Stimulated activated CD8-positive, alpha-beta memory T cell treated with anti-CD3 and anti-CD28 coated beads, Interleukin-4, amount 100 ng/mL, for 24 hours (primary cell): ENCODE measurements around the gene MSL2.
"Not testable (repeated sequence)": the region's sequence is repeated elsewhere in the genome, so short reads cannot be mapped to it uniquely, and the experiment has no call there.

ENCODE experiments used
- DNase-seq: peaks from one replicate; pipeline ENCODE4 v3.0.0-alpha.2; 2020; ENCODE audit warnings: low read depth

The MSL2 gene

DNA sequence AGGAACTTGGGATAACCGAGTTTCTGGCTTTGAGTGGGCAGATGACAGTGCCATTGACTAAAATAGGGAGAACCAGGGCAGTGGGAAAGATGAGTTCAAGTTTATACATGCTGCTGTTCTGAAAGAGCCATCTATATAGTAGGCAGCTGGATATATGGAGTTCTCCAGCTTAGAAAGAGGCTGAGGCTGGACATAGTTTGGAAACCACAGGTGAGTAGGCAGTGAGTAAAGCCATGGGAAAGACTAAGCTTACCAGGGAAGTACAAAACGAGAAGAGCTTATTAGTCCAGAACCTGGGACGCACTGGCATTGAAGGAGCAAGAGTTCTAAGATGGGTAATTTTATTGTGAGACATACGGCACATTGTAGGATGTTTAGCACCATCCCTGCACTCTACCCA is 54.2 kb downstream of the MSL2 start:
- no peak for DNase-seq

DNA sequence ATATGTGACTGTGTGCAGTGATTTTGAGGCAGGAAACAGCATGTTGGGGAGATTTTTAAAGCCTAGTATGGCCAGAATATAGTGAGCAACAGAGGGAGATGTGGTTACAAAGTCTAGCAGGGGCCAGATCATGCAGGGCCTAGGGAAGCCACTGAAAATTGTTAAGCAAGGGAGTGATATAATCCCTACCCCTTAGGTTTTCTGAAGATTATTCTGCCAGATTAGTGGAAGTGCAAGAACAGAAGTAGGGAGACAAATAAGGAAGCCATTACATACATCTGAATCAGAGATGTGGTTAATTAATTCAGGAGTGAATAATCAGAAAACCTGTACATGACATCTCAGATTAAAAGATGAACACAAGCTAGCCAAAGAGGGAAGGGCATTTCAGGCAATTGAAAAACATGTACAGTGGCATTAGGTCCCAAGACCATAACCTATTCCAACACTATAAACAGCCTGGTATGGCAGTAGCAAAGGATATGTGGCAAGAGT is 54.8 kb downstream of the MSL2 start:
- DNase-seq = no peak

DNA sequence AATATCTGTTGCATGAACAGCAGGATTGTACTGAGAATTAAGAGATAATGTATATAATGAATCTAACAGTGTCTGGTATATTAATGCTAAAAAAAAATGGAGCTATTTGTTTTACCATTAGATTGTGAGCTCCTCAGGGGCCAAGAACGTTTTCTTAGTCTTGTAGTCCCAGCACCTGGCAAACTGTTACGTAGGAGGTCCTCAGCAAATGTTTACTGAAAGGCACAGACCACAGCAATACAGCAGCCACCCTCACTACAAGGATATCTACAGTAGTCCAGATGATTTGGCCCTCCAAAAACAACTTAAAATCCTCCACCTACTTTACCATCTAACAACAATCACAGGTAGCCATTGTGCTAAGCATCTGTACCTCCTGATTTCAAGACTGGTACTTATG is 59.7 kb downstream of the MSL2 start:
- no peak for DNase-seq

- DNase-seq = no peak
These were observed 60.9 kb downstream of the MSL2 start for GRCh38 chr3:136135039-136135802.

GRCh38 chr3:136134091-136134490 is 62.0 kb downstream of the MSL2 start:
- DNase-seq = no peak

DNA sequence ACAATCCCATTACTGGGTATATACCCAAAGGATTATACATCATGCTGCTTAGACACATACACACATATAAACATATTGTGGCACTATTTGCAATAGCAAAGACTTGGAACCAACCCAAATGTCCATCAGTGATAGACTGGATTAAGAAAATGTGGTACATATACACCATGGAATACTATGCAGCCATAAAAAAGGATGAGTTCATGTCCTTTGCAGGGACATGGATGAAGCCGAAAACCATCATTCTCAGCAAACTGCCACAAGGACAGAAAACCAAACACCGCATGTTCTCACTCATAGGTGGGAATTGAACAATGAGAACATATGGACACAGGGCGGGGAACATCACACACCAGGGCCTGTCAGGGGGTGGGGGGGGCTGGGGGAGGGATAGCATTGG is 64.5 kb downstream of the MSL2 start:
- not testable (repeated sequence) for DNase-seq

GRCh38 chr3:136122006-136122405 is 74.1 kb downstream of the MSL2 start:
- DNase-seq = no peak

GRCh38 chr3:136120373-136121348 is 75.5 kb downstream of the MSL2 start:
- DNase-seq = no peak

- DNase-seq = not testable (repeated sequence)
These were observed 76.4 kb downstream of the MSL2 start for GRCh38 chr3:136119783-136120182.

- DNase-seq = not testable (repeated sequence)
These were observed 76.8 kb downstream of the MSL2 start for GRCh38 chr3:136119332-136119731.

DNA sequence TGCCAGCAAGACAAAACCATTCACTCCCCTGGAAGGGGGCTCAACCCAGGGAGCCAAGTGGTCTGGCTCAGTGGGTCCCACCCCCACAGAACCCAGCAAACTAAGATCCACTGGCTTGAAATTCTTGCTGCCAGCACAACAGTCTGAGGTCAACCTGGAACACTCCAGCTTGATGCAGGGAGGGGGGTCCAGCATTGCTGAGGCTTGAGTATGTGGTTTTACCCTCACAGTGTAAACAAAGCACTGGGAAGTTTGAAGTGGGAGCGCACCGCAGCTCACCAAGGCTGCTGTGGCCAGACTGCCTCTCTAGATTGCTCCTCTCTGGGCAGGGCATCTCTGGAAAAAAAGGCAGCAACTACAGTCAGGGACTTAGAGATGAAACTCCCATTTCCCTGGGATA is 81.7 kb downstream of the MSL2 start:
- no peak for DNase-seq

- no peak for DNase-seq
These were observed 85.7 kb downstream of the MSL2 start for GRCh38 chr3:136110481-136110880.

- DNase-seq = no peak
These were observed 86.6 kb downstream of the MSL2 start for GRCh38 chr3:136109499-136109898.

GRCh38 chr3:136106101-136106500 is 90.0 kb downstream of the MSL2 start:
- no peak for DNase-seq

- DNase-seq = no peak
These were observed 91.1 kb downstream of the MSL2 start for GRCh38 chr3:136105044-136105443.
